GM19023 (cell line): ENCODE results near the gene HMGB2.

Experiments
- ATAC-seq: cut with Tn5 transposase; IDR thresholded peaks from one replicate; pipeline ENCODE4 v1.9.1; 2021; ENCODE audit warnings: mild to moderate bottlenecking, moderate library complexity; ENCODE audit not compliant: unreplicated experiment

Gene HMGB2

DNA sequence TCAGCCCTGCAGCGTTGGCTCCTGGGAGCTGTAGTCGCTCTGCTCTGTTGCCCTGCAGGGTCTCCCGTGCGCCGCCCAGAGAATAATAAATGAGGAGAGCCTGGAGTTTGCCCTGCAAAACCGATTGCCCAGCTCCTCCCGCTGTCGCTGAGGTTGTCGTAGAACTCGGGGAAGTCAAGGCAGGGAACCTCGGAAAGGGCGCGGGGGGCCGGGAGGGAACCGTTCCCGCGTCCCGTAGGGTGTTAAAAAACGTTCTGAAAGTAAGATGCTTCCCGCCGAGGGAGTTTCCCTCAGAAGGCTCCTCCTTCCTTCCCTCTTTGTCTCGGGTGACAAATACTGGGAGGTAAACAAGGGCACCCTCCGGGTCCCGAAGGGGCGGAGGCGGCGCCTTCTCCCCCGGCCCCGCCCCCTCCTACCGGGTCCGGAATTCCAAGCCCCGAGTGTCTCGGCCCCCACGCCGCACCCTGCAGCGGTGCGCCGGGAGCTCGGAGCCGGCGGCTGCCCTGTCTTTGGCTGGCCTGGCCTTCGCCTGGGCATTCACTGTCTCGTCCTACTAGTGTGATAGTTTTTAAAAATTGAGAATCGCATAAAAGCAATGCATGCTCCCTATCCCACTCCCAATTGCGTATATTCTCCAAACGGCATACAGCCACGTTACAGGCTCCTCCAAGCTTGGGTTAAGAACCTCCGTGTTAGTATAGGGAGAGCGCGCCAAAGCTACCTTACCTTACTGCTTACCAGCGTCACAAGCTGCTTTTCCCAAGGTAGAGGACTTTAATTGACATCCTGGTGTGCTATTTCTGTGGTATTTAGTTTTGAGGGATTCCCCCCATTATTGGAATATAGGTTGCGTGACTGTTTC, 964 bp upstream of the HMGB2 start:
- peak; percentile 35 for ATAC-seq

DNA sequence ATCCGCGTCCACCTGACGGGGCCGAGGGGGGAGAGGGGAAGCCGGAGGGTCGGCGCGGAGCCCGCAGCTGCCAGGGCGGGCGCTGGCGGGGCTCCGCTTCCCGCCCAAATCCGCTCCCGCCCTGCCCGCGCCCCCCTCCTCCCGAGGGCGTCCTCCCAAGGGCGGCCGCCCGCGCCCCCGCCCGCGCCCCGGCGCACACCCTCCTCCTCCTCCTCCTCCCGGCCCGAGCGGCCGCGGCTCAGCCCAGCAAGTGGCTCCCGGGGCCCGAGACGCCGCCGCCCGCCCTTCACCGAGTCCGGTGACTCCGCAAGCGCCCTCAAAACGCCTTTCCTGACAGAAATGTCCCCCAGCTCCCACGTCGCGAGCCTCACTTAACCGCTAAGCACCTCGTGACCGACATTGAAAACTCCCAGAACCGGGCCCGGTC, 487 bp downstream of the HMGB2 start:
- ATAC-seq: peak; percentile 6

DNA sequence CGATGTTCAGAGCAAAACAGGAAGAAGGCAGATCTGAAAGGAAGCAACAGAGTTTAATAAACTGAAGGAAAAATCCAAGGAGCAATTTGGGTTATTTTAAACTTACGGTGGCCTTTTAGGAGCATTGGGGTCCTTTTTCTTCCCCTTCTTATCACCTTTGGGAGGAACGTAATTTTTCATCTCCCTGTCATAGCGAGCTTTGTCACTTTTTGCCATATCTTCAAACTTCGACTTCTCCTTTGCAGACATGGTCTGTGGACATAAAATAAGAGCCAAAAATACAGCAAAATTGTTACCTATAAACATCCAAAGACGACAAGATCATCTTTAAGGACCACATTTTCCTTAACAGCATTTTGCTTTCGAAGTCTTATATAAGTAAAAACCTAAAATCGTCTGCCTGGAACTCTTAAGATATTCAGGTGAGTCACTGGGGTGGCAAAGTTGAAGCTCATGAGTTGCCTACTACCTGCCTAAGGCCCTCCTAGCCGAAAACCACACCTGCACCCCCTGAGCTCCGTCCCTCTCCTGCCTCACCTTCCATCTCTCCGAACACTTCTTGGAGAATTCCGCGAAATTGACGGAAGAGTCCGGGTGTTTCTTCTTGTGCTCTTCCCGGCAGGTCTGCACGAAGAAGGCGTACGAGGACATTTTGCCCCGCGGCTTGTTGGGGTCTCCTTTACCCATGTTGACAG, 1.0 kb downstream of the HMGB2 start:
- no peak for ATAC-seq

GRCh38 chr4:173332021-173332487, 2.1 kb downstream of the HMGB2 start:
- ATAC-seq: no peak

GRCh38 chr4:173330590-173330989, 3.6 kb downstream of the HMGB2 start:
- ATAC-seq: no peak

DNA sequence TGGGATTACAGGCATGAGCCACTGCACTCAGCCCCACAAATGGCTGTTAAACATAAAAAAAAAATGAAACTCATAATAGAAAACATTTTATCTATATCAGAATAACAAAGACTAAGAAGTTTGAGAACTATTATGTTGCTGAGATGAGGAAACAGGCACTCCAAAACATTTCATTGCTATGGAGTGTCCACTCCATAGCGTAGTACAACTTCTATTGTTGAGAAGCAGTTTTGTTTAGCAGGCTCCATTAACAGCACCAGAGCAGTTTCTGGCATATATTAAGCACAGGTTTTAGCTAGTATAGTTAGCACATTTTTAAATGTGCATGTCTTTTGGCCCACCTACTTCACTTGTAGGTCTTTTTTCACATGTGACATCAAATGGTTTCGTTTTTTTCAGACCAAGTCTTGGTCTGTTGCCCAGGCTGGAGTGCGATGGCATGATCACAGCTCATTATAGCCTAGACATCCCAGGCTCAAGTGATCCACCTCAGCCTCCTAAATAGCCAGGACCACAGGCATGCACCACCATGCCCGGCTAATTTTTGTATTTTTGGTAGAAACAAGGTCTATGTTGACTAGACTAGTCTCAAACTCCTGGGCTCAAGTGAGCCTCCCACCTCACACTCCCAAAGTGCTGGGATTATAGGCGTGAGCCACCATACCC, 5.8 kb downstream of the HMGB2 start:
- ATAC-seq: no peak

DNA sequence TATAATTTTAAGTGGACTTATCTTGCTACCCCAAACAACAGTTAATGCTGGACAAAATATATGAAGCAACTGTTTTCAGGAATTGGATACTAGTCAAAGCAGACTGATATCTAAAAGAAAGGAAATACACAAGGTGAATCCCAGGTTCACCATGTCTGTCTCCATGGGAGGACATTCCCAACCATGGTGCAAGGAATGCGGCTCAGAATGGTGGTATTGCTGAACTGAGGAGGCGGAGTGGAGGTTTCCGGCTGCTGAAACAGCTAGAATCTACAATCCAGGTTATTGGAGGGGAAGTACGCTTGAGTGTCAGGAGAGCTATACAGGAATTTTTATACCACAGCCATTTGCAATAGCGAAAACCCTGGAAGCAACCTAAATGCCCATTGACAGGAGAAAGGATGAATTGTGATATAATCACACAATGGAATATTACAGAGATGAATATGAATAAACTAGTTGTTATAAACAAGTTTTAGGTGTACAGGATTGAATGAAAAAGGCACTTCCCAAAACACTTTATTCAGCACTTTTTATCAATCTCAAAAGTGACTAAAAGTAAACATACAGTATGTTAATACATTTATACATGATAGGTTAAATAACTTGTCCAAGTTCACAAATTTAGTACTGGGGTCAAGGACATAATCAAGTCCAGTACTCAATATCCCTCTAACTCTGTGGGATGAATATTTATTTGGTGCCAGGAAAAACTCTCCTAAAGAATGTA, 9.0 kb downstream of the HMGB2 start:
- no peak for ATAC-seq

DNA sequence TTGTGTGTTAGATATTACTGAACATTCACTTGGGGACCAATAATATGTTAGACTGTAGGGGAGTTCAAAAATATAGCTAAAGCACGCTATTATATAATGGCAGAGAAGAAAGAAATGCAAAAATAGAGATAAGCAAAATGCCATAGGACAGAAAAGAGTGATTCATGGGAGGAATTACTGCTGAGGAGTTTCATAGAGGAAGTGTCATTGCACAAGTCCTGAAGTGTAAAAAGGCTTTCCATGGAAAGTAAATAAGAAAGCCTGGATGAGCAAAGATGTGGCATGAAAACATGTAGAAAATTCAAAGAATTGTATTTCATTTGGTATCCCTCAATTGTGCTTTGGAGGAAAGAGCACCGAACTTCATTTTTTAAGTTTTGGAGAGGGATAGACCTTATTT, 14.5 kb downstream of the HMGB2 start:
- no peak for ATAC-seq

DNA sequence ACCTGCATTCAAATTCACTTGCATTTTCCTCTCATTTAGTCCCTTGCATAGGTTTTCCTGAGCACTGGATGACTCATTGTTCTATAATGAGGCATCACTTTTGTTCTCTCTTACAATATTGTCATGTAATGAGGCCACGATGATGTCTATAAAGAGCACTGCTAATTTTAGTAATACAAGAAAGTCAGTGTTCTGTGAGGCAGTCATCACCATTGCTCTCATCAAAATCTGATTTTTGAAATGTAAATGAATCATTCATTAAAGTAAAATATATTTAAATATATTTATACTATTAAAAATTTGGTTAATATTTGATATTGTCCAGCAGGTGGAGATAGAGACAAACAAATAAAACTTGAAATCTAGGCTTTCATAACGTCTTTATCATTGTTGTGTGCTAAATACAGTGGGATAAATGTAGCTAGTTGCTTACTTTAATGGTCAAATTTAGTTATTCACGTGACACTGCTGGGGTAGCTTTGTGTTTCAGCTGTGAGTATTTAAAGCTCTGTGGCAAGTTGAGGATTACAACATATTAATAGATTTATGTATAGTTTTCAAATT, 15.4 kb downstream of the HMGB2 start:
- ATAC-seq: no peak

- ATAC-seq: no peak
Measured at GRCh38 chr4:173318240-173318639, 15.9 kb downstream of the HMGB2 start.

DNA sequence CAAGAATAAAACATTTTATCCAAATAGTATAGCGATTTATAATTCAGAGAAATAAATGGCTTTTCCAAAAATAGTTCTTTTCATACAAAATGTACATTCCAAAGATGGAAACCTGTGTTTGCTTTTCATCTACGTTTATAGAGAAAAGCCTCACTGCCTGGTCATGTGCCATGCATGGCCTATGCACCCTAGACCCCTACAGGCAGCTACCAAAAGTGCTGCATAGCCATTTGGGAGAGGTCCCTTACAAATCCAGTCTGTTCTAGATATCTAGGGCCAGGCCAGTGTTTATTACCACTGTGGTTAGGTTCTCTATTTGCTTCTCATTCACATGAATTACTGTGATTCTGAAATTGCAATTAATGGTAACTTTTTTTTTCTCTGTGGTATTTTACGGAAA, 17.2 kb downstream of the HMGB2 start:
- peak; percentile 60 for ATAC-seq

- no peak for ATAC-seq
Measured at GRCh38 chr4:173316060-173316459, 18.1 kb downstream of the HMGB2 start.

DNA sequence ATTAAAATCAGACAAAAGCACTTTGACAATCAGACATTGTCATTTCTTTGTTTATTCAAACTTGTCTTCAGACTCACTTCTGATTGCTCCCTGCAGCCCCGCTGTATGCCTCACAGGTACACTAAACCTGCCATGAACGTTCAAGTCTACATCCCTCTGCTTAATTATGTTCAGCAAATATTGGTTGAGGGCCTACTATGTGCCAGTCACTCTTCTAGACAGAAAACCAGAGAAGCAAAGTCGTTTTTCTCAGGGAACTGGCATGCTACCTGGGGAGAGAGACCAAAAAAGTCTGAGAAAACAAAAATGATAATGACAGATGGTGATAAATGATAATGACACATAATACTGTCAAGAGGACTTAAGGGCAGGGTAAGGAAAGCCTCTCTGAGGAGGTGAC, 19.4 kb downstream of the HMGB2 start:
- ATAC-seq: no peak

DNA sequence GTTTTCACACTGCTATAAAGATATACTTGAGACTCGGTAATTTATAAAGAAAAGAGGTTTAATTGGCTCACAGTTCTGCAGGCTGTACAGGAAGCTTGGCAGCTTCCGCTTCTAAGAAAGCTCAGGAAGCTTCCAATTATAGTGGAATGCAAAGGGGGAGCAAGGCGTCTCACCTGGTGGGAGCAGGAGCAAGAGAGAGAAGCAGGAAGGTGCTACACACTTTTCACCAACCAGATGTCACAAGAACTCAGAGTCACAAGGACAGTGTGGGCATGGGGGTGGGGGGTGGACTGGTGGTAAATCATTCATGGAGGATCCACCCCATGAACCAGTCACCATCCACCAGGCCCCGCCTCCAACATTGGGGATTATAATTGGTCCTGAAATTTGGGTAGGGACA, 22.8 kb downstream of the HMGB2 start:
- ATAC-seq: no peak

DNA sequence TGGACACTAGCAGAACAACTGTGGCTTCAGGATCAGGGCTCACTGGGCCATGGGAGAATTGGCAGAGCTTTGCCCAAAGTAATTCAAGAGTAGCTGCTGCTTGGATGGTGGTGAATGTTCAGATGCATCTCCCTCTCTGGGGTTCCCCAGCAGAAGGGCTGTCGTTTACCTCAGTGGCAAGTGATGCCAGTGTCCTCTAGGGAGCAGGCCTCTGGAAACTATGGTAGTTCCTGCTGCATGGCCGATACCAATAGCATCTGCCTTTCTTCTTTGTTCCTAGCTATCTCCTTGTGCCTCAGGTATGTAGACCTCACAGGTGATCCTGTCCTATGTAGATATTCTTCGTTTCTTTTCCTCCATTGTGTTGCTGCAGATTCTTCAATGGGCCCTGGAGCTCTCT, 26.4 kb downstream of the HMGB2 start:
- no peak for ATAC-seq

GRCh38 chr4:173301518-173302201, 32.5 kb downstream of the HMGB2 start:
- ATAC-seq: no peak

DNA sequence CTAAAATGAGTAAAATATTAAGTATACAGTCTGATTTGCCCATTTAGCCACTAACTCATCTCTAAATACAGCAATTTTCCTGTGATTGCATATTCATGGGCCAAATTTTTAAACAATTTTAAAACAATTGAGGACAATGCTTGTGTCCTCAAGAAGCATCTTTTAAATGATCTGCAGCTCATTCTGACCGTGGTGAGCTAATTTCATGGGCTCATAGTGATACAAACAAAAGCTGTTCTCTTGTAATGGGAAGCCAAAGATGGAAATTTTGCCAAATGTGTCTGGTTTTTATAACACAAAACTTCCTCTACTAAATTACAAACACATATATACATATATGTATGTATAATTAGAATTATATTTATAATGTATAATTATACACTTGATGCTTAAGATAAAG, 39.7 kb downstream of the HMGB2 start:
- ATAC-seq: no peak

- no peak for ATAC-seq
Measured at GRCh38 chr4:173293663-173294062, 40.5 kb downstream of the HMGB2 start.

GRCh38 chr4:173291899-173292298, 42.3 kb downstream of the HMGB2 start:
- ATAC-seq: no peak

DNA sequence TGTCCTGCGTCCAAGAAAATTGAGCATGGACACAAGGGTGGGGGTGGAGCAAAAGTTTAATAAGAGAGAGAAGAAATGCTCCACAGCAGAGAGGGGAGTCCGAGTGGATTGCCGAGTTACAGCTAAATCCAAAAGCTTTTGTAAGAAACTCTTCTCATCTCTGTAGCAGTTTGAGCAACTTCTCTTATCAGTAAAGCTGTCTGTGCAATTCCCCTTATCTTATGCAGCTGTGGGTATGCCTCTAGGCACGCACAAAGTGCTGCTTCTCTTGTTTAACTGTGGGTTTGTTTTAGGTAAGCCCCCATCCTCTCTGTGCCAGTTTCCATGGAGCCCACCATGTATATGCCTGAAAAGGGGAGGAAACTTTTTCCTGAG, 44.8 kb downstream of the HMGB2 start:
- peak; percentile 14 for ATAC-seq
